PC-3 (cell line): ENCODE measurements around the gene IPO9.

ENCODE experiments used
- CTCF ChIP-seq: fragments of 300-600 bp; sonication (generic); conservative IDR thresholded peaks from 2 replicates; pipeline ENCODE4 v1.5.1; 2017; ENCODE audit warnings: antibody characterized with exemption, low read depth, mild to moderate bottlenecking, low read length
- EZH2 ChIP-seq: fragments of 300-600 bp; sonication (generic); IDR thresholded peaks from one replicate; pipeline ENCODE4 v1.6.1; 2017; ENCODE audit warnings: antibody characterized with exemption, mild to moderate bottlenecking, low read length; ENCODE audit not compliant: unreplicated experiment
- EZH2phosphoT487 ChIP-seq: fragments of 300-600 bp; sonication (generic); IDR thresholded peaks from 2 replicates; pipeline ENCODE4 v1.6.1; 2018; ENCODE audit warnings: mild to moderate bottlenecking, antibody characterized with exemption, low read length, borderline replicate concordance

GRCh38 chr1:201930803-201931202 lies 101.8 kb downstream of the IPO9 start:
- TF ChIP-seq CTCF, result no peak
- no peak for TF ChIP-seq EZH2
- TF ChIP-seq EZH2phosphoT487, result no peak
